HEK293T (cell line): ENCODE data around the gene DMD.

Experiments used
- CTCF ChIA-PET: fragments of 350-600 bp; formaldehyde crosslinking; extraction: SDS; loops from one replicate; lab custom pipeline; 2021; ENCODE audit warnings: antibody characterized with exemption, inconsistent platforms; lab: Yijun Ruan, JAX
- POLR2A ChIA-PET: fragments of 350-600 bp; formaldehyde crosslinking; extraction: SDS; loops from one replicate; lab custom pipeline; 2020; ENCODE audit warnings: antibody characterized with exemption, inconsistent platforms; lab: Yijun Ruan, JAX
- DNase-seq: peaks from one replicate; pipeline ENCODE4 v3.0.0; 2012; ENCODE audit warnings: mixed read lengths; ENCODE audit errors: extremely low spot score
- ARNT ChIP-seq: fragments of 450-650 bp; IDR thresholded peaks from 2 replicates; pipeline ENCODE4 v1.6.1; 2017; ENCODE audit warnings: mild to moderate bottlenecking
- BHLHE40 ChIP-seq: fragments of 450-650 bp; IDR thresholded peaks from 2 replicates; pipeline ENCODE4 v1.6.1; 2016; ENCODE audit warnings: mild to moderate bottlenecking, moderate library complexity, borderline replicate concordance
- CTBP1 ChIP-seq: fragments of 450-650 bp; IDR thresholded peaks from 2 replicates; pipeline ENCODE4 v1.6.1; 2016; ENCODE audit warnings: borderline replicate concordance
- ELF4 ChIP-seq: fragments of 450-650 bp; IDR thresholded peaks from 2 replicates; pipeline ENCODE4 v1.6.1; 2017; ENCODE audit warnings: antibody characterized with exemption
- FOXA1 ChIP-seq: fragments of 450-650 bp; IDR thresholded peaks from 2 replicates; pipeline ENCODE4 v1.6.1; 2016; ENCODE audit warnings: mild to moderate bottlenecking
- FOXK2 ChIP-seq: fragments of 450-650 bp; IDR thresholded peaks from 2 replicates; pipeline ENCODE4 v1.6.1; 2016; ENCODE audit warnings: mild to moderate bottlenecking
- FOXM1 ChIP-seq: fragments of 450-650 bp; IDR thresholded peaks from 2 replicates; pipeline ENCODE4 v1.6.1; 2017; ENCODE audit warnings: mild to moderate bottlenecking, borderline replicate concordance
- HDGF ChIP-seq: fragments of 450-650 bp; IDR thresholded peaks from 2 replicates; pipeline ENCODE4 v1.6.1; 2017; ENCODE audit warnings: antibody characterized with exemption, borderline replicate concordance
- L3MBTL2 ChIP-seq: fragments of 450-650 bp; conservative IDR thresholded peaks from 2 replicates; pipeline ENCODE4 v1.6.1; 2016; ENCODE audit warnings: mild to moderate bottlenecking
- LEF1 ChIP-seq: fragments of 450-650 bp; IDR thresholded peaks from 2 replicates; pipeline ENCODE4 v1.6.1; 2017; ENCODE audit warnings: mild to moderate bottlenecking, borderline replicate concordance
- NFRKB ChIP-seq: fragments of 450-650 bp; IDR thresholded peaks from 2 replicates; pipeline ENCODE4 v1.6.1; 2016; ENCODE audit warnings: mild to moderate bottlenecking, moderate library complexity
- SP1 ChIP-seq: fragments of 450-650 bp; IDR thresholded peaks from 2 replicates; pipeline ENCODE4 v1.6.1; 2017
- SUZ12 ChIP-seq: fragments of 450-650 bp; IDR thresholded peaks from 2 replicates; pipeline ENCODE4 v1.6.1; 2016; ENCODE audit warnings: mild to moderate bottlenecking
- TARDBP ChIP-seq: fragments of 450-650 bp; IDR thresholded peaks from 2 replicates; pipeline ENCODE4 v1.6.1; 2016
- ZNF384 ChIP-seq: fragments of 450-650 bp; IDR thresholded peaks from 2 replicates; pipeline ENCODE4 v1.6.1; 2016
- TF ChIP-seq, protein P1 (sequence below): fragments of 450-650 bp; IDR thresholded peaks from 2 replicates; pipeline ENCODE4 v1.6.1; 2016

The DMD gene

DNA sequence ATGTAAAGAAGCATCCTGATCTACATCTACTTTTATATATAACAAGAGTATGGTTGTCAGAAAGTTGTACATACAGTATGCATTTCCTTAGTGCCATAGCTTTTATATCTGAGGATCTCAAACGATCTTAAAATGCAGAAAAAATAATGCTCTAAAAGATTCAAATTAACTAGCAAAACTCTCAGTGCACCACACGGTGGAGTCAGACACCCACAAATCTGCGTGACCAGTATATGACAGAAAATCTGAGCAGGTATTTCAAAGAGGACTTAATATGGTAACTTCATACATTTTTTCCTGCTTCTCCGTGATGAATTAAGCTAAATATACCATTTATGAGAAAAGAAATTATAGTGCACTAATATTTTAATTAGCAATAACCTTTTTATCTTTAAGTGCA, 803.0 kb downstream of the DMD start:
- no peak for DNase-seq
- POLR2A ChIA-PET = no interaction called here
- CTCF ChIA-PET = no interaction called here
- TF ChIP-seq FOXK2 (no peak), TARDBP (no peak), FOXM1 (no peak)

DNA sequence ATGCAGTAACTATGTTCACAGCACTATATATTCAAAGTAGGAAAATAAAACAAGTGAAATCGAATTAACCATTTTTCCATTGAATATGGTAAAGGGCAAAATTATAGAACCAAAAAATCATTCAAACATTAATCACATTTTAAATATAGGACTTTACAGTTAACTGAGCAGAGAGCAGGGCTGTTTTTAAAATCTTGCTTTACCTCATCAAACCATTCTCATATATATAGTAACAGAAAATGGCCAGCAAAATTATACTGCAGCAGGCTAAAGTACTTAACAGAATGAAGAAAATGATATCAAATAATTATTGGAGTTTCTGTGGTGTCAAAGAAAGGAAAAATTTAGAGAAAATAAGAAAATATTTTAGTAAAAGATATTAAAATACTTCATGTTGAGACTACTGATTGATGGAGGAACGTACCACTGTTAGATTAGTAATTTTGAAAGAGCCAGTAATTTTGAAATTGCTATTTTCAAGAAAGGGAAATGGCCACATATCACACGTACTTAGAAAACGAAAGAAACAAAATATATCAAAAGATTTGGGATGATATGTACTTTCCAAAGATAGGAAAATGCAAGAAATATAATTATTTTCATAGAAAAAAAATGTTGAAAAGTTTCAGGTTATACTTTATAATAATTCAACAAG, 813.7 kb downstream of the DMD start:
- TF ChIP-seq HDGF = no peak
- no peak for TF ChIP-seq L3MBTL2
- no peak for TF ChIP-seq ELF4
- no peak for TF ChIP-seq SP1
- TF ChIP-seq FOXA1 = no peak
- no peak for TF ChIP-seq LEF1
- TF ChIP-seq, protein P1, sequence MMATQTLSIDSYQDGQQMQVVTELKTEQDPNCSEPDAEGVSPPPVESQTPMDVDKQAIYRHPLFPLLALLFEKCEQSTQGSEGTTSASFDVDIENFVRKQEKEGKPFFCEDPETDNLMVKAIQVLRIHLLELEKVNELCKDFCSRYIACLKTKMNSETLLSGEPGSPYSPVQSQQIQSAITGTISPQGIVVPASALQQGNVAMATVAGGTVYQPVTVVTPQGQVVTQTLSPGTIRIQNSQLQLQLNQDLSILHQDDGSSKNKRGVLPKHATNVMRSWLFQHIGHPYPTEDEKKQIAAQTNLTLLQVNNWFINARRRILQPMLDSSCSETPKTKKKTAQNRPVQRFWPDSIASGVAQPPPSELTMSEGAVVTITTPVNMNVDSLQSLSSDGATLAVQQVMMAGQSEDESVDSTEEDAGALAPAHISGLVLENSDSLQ = no peak
- DNase-seq = no peak
- POLR2A ChIA-PET = no interaction called here
- CTCF ChIA-PET = no interaction called here

DNA sequence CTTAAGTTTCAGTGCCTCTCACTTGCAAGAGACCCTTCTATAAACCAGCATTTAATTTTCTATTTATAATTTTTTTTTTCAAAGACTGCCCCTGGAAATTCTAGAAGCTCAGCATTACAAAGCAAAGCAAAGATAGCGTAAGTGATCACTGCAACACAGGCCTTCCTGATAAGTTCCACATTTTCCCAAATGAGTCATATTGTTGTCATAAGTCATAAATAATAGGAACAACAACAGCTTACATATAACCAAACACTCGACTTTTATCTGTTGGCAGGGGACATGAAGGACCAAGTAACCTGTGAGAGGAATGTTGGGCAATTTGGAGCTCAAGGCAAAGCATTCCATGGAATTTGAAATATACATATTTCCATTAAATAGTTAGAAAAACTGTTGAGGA, 815.5 kb downstream of the DMD start:
- POLR2A ChIA-PET = no interaction called here
- no peak for DNase-seq
- TF ChIP-seq SUZ12 = no peak
- TF ChIP-seq CTBP1 = no peak
- TF ChIP-seq FOXK2 = no peak
- no peak for TF ChIP-seq NFRKB
- TF ChIP-seq, protein P1 = no peak
- TF ChIP-seq ZNF384 = no peak
- no peak for TF ChIP-seq ARNT
- TF ChIP-seq HDGF = no peak
- no peak for TF ChIP-seq FOXM1
- CTCF ChIA-PET = interaction anchor here (0.6 kb wide), 1 partner anchor 32 kb away, joined by 3 read pairs; no protein-coding TSS in a partner anchor

DNA sequence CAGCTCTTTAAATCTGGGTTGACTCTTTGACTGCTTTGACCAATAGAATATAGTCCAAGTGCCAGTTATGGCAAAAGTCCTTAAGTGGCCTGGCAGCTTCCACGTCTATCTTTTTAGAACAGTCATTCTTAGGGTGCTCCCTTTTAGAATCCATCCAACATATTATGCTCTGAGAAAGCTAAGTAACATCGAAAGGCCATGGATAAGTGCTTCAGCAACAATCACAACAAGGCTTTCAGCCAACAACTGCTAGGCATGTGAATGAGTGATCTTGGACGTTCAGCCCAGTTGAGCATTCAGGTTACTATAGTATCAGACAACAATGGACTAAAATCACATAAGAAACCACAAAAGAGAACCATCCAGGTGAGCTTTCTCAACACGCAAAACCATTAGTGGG, 818.7 kb downstream of the DMD start:
- TF ChIP-seq ARNT = no peak
- TF ChIP-seq BHLHE40 = no peak
- no peak for TF ChIP-seq SP1
- no peak for TF ChIP-seq FOXM1
- TF ChIP-seq LEF1 = no peak
- TF ChIP-seq ZNF384 = no peak
- no peak for TF ChIP-seq FOXA1
- TF ChIP-seq, protein P1 = no peak
- TF ChIP-seq L3MBTL2 = no peak
- no peak for TF ChIP-seq HDGF
- no peak for TF ChIP-seq CTBP1
- no peak for TF ChIP-seq ELF4
- no peak for TF ChIP-seq NFRKB
- ChIA-PET POLR2A (interaction anchor here (0.6 kb wide), 1 partner anchor 233 kb away, joined by 3 read pairs; no protein-coding TSS in a partner anchor), CTCF (no interaction called here)
- no peak for DNase-seq

DNA sequence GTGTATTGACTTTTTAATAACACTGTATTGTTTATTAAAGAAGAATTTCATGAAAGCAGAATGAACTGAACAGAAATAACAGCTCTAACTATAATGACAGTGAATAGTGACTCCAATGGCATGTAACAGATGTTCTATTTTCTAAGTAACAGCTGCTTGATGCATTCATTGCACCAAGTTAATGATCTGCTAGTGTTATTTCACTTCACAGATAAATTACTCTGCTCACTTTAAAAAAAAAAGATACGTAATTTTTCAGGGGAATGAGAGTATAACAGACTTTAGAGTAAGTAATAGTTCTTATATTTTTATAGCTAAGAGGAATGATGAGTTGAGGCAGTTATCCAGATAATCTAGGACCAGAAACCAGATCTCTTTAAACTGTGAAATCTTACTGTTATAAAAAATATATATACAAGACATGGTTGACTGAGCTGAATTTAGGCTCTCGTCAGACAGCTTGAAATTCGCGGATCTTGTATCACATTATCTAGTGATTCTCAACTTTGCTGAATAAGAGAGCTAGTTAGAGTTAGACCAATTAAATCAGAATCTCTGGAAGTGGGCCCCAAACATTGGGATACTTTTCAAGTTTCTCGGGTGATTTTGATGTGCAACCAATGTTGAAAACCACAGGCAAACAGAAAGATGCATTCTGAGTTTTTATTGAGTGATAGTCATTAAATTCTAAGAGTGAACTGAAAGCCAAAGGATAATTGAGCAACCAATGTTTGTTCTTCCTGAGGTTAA, 840.7 kb downstream of the DMD start:
- DNase-seq = no peak
- TF ChIP-seq ARNT = no peak
- TF ChIP-seq CTBP1 = no peak
- TF ChIP-seq L3MBTL2 = no peak
- TF ChIP-seq FOXK2 = no peak
- TF ChIP-seq SUZ12 = no peak
- TF ChIP-seq ZNF384 = no peak
- TF ChIP-seq HDGF = no peak
- no peak for TF ChIP-seq FOXM1
- TF ChIP-seq LEF1 = no peak
- TF ChIP-seq NFRKB = no peak
- TF ChIP-seq, protein P1 = no peak
- TF ChIP-seq BHLHE40 = no peak
- TF ChIP-seq SP1 = no peak
- TF ChIP-seq TARDBP = no peak
- TF ChIP-seq FOXA1 = no peak
- no peak for TF ChIP-seq ELF4
- CTCF ChIA-PET = no interaction called here
- POLR2A ChIA-PET = no interaction called here
